OCI-LY3 (cell line): Measurements from ENCODE around the gene ZNF599.

ENCODE experiments used
- CTCF ChIP-seq: fragments of 200-600, 300-600 bp; sonication (generic); IDR thresholded peaks from 2 replicates; pipeline ENCODE4 v1.5.1; 2014; ENCODE audit warnings: antibody characterized with exemption, low read length, low read depth
- EZH2phosphoT487 ChIP-seq: fragments of 200-600 bp; shearing (Covaris generic); IDR thresholded peaks from 2 replicates; pipeline ENCODE4 v1.6.1; 2018; ENCODE audit warnings: antibody characterized with exemption, mixed run types, low read depth

- TF ChIP-seq CTCF (no peak), EZH2phosphoT487 (no peak)
These were observed 6.6 kb downstream of the ZNF599 start for GRCh38 chr19:34766386-34766785.
